ENCODE measurements around the gene HLA-DMB. TPM values are rescaled to one million over a fixed set of nuclear protein-coding genes. Genes with fewer than 3 reads are reported as not detected.

Gene HLA-DMB
- total RNA-seq, 1 donor from 2014 or later = 0.07 TPM

DNA sequence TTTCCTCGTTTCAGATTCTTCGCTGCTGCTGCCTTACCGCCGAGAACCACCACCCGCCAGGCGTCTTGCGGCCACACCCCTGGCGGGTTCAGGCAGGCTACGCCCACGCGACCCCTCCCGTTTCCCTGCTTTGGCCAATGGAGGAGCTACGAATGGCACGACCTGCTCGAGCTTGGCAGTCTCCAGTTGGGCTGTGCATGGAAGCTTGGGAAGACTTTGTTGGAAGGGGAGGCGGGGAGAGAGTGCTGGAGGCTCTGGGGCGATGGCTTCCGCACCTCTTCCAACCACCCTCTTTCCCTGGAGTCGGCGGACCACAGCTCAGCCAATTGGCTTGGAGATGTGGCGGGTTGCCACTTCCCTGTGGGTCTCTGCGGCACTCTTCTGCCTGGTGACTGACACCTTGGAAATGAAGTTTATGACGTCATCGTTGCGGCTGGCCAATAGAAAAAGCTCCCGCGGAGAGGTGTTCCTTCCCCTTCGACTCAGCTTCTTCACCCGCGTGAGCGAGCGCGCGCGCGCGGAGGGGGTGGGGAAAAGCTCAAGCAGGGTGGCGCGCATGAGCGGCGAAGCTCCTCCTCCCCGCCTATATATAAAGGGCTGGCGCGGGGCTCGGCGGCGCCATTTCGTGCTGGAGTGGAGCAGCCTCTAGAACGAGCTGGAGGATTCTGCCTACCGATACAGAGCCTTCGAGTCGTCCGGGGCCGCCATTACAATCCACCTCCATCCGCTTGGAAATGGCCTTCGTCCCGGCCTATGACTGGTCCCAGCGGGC is 30.9 kb upstream of the HLA-DMB start:
- peak; percentile 99 for DNase-seq (ENCODE audit: low read depth, low spot score)

DNA sequence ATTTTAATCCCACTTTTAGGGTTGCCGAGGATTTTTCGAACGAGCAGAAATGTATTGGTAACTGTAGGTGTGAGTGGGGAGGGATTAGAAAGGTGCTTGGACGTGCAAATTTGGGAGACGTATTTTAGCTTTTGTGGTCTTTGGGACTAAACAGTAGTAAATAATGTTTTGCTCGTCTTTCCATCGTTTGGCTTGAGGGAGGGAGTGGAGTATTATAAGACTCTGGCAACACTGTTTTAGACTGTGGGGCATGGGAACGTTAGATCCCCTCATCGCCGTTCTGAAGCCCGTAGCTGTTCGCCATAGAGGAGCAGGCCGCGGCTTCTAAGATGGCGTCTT is 30.4 kb upstream of the HLA-DMB start:
- no peak for DNase-seq (ENCODE audit: low read depth, low spot score)

DNA sequence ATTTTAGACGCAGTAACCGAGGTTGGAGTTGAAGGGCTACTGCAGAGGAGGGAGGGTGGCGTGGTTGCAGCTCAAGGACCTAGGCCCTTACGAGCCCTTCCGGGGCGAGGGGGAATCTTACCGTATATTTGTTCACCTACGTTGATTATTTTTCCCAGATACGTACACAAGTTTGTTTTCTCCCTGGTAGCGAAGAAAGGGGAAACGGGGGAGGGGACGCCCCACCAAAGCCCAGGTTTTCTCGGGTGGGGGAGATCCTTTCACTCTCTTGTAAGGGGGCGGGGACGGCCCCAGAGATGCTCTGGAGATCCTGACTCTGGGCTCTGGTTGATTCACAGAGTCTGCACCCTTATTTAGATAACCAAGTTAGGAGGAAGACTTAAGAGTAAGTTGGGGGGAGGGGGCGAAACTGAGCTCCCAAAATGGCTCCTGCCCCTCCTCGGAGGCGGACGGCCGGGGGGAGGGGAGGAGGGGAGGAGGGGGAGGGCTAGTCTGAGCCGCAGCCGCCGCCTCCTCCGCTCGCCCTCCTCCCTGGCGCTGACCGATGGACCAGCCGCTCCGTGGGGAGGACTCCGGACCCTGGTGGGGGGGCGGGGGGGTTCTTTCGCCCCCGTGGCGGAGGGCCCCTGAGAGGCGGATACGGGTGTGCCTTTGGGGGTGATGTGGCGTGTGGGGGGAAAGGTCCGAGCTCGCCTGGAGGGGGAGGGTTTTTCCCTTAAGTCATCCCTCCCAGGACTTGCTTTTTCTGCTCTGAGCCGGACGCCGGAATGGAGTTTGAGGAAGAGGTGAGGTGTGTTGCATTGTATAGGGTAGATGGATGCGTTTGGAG is 29.8 kb upstream of the HLA-DMB start:
- DNase-seq (ENCODE audit: low read depth, low spot score) = no peak

DNA sequence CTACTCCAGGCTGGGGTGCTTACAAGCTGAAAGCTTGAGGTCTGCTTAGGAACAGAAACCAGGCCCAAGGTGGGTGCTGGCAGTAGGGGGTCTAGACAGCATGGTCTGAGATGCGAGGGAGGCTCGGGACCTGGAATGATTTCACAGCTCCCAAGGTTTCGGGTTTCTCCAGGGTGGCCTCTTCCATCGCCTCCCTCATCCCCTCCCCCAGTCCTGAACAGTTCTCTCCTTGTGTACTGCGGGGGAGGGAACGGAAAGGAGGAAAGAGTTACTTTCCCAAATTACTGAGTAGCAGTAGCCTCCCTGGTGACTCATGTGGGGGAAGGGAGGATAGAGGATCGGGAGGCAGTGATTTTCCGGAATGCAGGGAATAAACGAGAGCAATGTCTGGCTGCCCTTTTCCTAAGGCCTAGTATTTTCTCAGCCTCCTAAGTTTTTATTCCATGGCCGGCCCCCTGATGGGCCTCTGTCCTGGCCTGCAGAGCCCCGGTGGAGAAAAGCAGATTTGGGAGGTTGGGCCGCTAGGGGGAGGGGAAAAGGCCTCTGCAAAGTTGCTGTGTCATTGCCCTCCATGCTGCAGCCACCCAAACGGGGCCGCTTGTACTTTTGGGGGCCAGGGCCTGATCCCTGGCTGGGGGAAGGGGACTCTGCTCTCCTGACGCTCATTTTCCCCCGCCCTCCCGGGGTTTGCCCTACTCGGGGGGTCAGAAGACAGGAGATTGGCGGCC is 29.0 kb upstream of the HLA-DMB start:
- no peak for DNase-seq (ENCODE audit: low read depth, low spot score)

DNA sequence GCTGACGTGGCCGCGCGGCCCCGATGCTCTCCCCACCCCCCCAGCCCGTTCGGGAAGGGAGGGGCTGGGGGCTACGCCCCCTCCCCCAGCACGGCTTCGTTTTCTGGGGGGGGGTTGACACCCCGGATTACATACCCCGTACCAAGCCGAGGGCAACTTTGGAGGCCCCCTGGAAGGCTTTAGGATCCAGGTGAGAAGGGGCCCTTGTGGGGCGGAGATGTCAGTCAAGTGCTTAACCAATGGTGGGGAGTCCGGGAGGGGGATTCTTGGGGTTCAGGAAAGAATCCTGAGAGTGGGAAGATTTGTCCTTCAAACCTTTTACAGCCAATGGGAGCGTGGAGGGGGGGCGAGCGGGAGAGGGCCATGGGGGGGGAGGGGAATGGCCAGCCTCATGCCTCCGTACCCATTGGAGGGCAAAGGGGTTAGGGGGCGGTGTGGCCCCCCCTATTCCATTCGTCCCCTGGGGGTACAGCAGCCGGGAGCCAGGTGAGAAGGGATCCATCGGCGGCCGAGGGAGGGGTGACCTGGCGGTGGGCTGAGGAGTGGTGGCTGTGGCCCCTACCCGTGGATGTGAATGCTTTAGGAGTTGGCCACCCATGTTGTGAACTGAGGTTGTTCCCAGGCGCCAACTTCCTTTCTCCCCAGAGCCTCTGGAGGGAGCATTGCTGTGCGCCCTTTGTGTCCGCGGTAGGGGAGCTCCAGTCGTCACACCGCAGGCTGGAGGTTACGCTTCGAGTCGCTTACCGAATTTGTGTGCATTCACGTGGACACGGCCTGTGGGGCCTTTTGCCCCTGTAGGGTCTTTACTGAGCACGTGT is 28.2 kb upstream of the HLA-DMB start:
- no peak for DNase-seq (ENCODE audit: low read depth, low spot score)

DNA sequence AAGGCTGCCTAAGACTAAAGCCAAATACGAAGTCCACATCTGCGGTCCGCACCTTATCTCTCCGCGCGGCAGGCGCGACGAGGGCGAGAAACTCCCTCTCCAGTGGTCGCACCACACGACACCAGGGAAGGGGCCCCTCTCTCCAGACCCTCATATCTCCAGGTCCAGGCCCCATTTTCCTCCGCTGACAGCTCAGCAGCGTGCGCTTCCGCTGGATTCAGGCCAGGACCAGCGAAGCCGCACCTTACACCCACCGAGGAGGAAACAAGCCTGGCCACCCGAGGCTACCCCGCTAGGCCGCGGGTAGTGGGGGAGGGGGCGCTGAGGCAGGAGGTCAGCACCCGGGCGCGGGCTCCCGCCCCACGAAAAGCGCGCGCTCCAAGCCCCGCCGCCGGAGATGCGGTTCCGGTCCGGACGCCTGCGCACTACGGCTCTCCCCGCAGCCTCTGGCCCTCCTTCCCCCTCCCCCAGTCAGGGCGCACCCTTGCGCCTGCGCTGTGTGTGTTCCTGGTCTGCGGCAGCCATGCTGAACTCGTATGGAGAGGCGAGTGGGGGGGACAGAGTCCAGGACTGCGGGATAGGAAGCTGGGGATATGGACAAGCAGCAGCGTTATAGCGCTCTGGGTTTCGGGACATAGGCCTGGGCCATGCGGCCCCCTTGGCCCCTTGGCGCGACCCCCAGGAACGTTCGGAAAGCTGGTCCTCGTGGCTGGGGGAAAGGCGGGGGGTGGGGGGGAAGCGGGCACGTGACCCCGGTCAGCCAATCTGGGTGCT is 27.5 kb upstream of the HLA-DMB start, which contains the start of gene BRD2:
Gene BRD2, plus strand, starts transcription at position 502 of the 774 bp plus-strand sequence. CDS start 4,305 bp downstream, outside the sequence.
- DNase-seq (ENCODE audit: low read depth, low spot score) = peak; percentile 84

DNA sequence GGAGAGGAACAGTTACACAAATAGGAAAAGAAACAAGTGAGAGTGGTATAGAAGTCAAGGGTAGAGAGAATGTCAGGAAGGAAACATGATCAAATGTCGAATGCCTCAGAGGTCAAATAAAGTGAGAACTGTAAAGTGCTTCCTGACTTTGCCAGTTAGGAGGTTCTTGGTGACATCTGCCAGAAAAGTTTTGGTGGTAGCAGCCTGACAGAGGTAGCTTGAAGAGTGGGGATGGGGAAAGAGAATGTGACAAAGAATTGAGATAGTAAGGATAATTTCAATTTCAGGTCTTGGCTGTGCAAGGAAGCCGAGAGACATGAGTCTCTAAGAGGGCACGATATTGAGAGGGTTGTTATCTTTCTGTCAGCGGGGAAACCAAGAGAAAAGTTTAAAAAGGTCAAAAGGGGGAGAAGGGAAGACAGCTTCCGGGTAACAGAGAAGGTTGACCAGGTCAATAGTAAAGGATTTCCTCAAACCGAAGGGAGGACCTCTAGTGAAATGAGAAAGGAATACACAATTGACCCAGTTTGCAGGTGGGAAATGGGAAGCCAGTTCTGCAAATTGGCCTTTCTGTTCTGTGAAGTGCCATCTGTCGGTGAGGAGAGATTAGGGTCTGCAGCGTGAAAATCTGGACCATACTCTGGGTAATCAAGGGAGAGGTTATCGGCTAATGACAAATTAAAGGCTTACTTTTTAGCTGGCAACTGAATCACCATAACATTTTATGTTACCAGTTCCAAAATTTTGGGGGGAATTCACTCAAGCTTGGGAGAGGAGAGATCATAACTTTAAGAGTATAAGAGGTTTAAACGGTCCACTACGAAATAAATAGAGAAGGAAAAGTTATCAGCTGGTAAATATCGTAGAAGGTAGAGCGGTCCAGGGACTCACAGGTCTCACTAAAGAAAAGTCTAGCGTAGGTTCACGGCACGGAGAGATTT is 26.6 kb upstream of the HLA-DMB start:
- DNase-seq (ENCODE audit: low read depth, low spot score) = no peak

DNA sequence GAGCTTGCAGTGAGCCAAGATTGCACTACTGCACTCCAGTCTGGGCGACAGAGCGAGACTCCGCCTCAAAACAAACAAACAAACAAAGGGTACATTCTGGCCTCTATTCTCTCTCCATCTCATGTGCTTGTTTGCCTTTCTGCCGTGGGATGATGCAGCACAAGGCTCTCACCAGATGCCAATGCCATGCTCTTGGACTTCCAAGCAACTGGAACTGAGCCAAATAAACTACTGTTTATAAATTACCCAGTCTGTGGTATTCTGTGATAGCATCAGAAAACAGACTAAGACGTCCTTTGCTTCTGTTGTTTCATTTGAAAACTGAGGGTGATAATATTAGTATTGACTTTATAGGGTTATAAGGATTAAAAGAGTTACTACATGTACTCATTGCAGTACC is 23.9 kb upstream of the HLA-DMB start:
- no peak for DNase-seq (ENCODE audit: low read depth, low spot score)

DNA sequence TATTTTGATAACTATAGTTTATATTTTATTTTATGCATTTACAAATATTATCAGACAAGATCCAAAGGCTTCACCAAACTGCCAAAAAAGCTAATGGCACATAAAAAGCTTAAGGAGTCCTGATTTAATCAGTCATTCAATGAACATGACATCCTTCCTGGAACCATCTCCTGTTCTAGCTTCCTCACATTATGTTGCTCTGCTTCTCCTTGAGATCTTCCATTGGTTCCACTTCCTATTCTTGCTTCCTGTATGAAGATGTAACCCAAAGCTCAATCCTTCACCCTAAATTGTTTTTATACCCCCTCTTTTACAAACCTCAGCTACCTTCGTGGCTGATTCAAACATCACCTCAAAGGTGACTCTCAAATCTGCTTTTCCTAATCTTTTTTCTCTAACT is 23.0 kb upstream of the HLA-DMB start:
- DNase-seq (ENCODE audit: low read depth, low spot score) = no peak

DNA sequence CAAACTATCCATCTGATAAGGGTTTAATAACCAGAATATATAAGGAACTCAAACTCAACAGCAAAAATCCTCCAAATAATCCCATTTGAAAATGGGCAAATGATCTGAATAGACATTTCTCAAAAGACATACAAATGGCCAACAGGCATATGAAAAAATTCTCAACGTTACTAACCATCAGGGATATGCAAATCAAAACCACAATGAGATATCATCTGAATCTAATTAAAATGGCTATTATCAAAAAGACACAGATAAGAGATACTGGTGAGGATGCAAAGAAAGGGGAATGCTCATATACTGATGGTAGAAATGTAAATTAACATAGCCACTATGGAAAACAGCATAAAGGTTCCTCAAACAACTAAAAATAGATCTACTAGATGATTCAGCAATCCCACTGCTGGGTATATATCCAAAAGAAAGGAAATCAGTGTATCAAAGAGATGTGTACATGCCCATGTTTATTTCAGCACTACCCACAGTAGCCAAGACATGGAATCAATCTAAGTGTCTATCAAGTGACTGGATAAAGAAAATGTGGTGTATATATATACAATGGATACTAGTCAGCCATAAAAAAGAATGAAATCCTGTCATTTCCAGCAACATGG is 21.5 kb upstream of the HLA-DMB start:
- no peak for DNase-seq (ENCODE audit: low read depth, low spot score)

DNA sequence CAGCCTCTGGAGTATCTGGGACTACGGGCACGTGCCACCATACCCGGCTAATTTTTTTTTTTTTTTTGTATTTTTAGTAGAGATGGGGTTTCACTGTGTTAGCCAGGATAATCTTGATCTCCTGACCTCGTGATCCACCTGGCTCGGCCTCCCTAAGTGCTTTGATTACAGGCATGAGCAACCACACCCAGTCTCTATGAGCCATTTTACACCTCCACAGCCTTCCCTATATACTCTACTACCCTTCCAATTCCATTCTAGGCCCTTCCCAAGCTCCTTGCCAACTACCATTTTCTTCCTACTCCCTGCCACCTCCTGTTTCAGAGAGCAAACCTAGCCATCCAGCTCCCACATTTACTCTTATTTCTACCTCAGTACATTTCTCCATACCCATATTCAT is 19.7 kb upstream of the HLA-DMB start:
- no peak for DNase-seq (ENCODE audit: low read depth, low spot score)

DNA sequence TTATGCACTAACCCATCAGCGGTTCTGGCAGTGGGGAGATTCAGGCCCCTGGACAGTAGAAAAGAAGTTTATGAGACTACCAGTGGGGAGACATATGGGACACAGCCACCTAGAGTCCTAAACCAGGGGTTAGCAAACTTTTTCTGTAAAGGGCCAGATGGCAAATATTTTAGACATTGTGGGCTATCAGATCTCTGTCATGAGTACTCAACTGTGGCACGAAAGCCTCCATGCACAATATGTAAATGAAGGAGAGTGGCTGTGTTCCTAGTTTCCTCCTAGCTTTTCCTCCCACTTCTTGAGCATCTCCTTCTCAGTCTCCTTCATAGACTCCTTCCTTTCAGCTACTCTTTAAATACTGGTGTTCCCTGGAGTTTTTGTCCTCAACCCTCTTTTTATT is 15.3 kb upstream of the HLA-DMB start:
- no peak for DNase-seq (ENCODE audit: low read depth, low spot score)

DNA sequence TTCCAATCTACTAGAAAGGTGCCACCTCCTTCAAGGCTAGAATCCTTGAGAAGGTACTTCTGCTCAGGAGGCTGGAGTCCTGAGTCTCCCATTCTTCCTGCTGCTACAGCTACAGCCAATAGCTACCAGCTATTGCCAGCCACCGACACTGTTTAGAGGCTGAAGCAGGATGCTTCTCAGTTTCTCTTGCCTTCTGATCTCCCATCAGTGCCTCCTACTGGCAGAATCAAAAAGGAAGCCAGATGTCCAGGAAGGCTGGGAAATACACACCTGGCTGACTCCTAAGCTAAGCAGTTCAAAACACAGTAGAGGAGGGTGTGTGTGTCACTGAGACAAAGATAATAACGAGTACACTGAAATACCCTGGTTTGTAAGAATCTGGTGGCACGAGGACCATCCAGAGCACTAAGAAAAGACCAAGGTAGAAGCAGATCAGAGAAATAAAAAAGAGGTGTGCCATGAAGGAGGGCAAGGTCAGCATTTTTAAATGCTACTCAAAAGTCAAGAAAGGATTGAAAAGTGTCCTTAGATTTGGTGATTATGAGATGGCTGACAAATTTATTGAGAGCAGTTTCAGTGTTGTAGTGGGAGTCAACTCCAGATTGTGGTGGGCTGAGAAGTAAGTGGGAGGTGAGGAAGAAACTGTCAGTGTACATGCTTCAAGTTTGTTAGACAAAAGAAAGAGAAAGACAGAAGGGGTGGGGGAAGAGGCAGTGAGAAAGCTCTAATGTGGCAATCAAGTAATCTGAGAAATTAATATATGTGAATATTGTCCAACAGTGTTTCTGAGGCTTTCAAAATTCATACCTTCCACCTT is 14.4 kb upstream of the HLA-DMB start:
- no peak for DNase-seq (ENCODE audit: low read depth, low spot score)

DNA sequence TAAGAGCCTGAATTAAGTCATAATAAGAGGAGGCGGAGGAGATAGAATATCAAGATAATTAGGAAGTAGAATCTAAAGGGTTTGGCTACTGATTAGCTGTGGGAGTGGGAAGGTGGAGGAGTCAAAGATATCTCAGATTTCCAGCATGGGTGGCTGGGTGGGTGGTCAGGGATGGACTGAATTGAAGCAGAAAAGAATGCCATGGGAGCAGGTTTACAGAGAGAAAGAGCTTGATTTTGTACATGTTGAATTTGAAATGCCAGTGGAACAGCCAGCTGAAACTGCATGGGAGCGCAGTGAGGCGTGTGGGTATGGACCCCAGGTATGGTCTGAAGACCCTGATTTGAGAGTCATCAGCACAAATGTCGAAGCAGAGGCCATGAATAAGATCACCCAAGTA is 13.4 kb upstream of the HLA-DMB start:
- DNase-seq (ENCODE audit: low read depth, low spot score) = no peak

DNA sequence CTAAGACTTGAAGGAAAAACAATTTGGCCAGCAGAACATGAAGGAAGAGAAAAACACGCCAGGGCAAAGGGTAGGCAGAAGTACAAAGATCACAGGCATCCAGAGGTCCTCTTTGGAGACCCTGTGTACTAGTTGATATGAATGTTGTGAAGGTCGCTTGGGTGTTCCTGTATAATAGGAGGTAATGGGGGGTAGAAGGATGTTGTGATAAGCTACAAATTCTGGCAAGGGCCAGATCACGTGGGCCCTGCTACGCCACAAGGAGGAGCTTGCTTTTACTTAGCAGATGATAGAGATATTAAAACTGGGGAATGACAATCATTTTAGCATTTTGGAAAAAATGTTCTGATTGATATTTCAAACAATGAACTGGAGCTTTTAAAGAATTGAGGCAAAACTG is 12.9 kb upstream of the HLA-DMB start:
- DNase-seq (ENCODE audit: low read depth, low spot score) = no peak

DNA sequence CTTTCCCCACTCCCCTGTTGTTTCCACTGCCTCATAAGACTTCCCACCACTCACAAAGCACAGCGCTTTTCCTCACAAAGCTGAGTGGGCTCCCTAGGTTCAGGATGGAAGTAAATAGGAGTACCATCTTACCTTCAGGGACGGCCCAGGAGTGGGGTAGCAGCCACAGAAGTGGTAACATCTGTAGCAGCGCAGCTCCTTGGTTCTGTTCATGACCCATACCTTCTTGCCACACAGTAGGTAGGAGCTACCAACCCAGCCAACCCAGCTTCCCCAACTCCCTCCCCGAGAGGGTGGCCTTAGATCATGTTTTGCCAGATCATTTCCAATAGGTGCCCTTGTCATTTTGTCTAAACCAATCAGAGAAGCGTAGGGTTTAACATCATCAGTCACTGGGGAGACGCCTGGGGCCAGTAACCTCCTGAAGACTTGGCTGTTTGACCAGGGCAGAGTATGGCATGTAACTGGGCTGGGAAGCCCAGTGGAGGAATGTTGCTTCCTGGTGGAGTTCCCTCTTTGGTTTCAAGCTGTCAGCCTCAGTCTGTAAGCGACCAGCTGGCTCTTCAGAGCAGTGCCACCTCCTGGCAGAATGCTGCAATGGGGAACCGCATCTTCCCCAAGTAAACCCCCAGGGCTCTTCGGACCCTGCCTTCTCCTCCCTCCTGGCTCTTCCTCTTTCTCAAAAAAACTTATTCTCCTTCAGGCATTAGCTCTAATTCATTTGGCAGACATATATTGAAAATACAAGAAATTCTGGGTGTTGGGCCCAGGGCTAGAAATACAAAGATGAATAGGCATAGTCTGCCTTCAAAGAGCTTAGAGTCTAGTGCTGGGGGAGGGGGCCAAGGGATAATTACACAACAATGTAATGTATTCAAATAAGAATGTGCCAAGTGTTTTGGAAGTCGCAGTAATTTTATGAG is 12.2 kb upstream of the HLA-DMB start, which contains the start of gene HLA-DMA:
Gene HLA-DMA, minus strand, starts transcription at position 281 of the 923 bp plus-strand sequence. Its CDS starts 61 bp downstream, at position 220.
- peak; percentile 83 for DNase-seq (ENCODE audit: low read depth, low spot score)

DNA sequence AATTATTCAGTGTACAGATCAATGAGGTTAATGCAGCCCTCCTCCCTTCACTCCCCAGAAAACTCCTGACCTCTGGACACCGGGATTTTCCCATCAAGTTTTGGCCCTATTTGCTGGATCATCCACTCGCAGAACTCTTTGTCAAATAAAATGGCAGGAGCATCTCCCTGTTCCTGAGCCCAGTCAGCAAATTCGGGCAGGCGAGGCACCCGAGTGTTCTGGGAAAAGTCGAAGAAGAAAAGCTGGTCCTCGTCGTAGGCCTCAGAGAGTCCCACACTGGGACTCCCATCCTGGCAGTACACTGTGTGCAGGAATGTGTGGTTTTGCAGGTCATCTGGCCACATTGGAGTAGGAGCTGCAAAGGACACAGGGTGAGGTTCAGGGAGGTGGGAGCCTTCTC is 9.6 kb upstream of the HLA-DMB start:
- DNase-seq (ENCODE audit: low read depth, low spot score) = no peak

Data from pulmonary artery endothelial cell (primary cell).